ENCODE results near the gene KIAA0232.

GRCh38 chr4:6924361-6924779 is 141.8 kb downstream of the KIAA0232 start:
- TF ChIP-seq USF1 (IDR thresholded peaks at IDR 0.05), result no peak
- no peak for TF ChIP-seq RAD21 (IDR thresholded peaks at IDR 0.05; ENCODE audit: low read depth)
